ENCODE measurements around the gene TBC1D22A.

Gene TBC1D22A

GRCh38 chr22:46966495-46966845, 204.0 kb downstream of the TBC1D22A start:
- Histone ChIP-seq H3K27ac (no peak overlapping the region), H3K4me3 (no peak overlapping the region)
- TF ChIP-seq CTCF (IDR thresholded peaks at IDR 0.05) = no peak
- DNase-seq (ENCODE audit: low spot score) = no peak

GRCh38 chr22:46966846-46967245, 204.4 kb downstream of the TBC1D22A start:
- peak; percentile 52 for DNase-seq (ENCODE audit: low spot score)
- H3K27ac ChIP-seq = no peak overlapping the region
- no peak for TF ChIP-seq CTCF (IDR thresholded peaks at IDR 0.05)
- no peak overlapping the region for H3K4me3 ChIP-seq

DNA sequence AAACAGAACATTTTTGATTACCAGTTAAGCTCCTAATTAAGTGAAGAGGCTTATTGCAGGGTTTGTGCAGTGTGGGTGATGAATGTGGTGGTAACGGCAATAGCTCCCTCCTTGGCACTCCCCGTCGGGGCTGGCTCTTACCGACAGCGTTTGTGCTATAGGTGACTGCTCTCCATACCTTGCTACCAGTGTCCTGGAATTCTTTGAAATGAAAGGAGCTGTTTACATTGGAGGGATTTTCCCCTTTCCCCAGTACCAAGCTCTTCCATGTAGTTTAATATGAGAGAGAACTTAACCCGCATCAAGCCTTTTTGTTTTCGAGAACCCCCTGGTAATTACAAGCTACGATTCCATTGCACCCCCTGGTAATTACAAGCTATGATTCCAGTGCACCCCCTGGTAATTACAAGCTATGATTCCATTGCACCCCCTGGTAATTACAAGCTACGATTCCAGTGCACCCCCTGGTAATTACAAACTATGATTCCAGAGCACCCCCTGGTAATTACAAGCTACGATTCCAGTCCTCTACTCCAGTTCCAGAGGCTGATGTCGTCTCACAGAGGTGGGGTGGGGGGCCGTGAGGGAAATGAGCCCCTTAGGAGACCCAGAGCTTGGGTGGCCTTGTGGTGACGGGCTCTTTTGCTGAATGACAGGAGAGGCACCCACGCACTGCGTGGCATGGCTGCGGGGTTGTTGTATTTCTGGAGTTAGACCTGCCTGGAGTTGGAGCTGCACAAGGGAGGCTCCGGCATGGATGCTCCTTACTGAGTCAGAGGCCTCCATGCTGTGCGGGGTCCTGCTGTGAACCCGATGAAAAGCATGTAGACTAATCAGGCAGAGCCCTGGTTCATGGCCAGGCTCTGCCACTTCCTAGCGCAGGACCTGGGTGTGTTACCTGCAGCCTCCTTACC, 205.3 kb downstream of the TBC1D22A start:
- Histone ChIP-seq H3K4me3 (no peak overlapping the region), H3K27ac (no peak overlapping the region)
- peak; percentile 57 for DNase-seq (ENCODE audit: low spot score)
- no peak for TF ChIP-seq CTCF (IDR thresholded peaks at IDR 0.05)

GRCh38 chr22:46968359-46968740, 205.9 kb downstream of the TBC1D22A start:
- TF ChIP-seq CTCF (IDR thresholded peaks at IDR 0.05) = no peak
- Histone ChIP-seq H3K4me3 (no peak overlapping the region), H3K27ac (no peak overlapping the region)
- DNase-seq (ENCODE audit: low spot score) = no peak

DNA sequence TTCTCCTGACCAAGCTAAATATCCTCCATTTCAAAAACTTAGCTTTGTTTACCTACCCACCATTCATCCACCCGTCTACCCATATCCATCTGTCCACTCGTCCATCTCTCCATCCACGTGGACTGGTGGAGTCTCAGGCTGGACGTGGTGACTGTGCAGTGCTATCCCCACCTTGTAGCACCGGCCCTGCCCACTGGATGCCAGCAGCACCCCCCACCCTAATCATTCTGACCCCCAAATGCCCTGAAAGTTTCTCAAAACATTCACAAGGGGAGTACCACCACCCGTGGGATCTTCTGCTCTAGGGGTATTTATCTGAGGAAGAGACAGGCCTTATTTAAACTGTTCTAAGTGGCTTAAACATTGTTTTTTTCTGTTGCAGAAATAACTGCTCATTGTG, 206.4 kb downstream of the TBC1D22A start:
- H3K27ac ChIP-seq = no peak overlapping the region
- no peak overlapping the region for H3K4me3 ChIP-seq
- DNase-seq (ENCODE audit: low spot score) = no peak
- TF ChIP-seq CTCF (IDR thresholded peaks at IDR 0.05) = no peak

DNA sequence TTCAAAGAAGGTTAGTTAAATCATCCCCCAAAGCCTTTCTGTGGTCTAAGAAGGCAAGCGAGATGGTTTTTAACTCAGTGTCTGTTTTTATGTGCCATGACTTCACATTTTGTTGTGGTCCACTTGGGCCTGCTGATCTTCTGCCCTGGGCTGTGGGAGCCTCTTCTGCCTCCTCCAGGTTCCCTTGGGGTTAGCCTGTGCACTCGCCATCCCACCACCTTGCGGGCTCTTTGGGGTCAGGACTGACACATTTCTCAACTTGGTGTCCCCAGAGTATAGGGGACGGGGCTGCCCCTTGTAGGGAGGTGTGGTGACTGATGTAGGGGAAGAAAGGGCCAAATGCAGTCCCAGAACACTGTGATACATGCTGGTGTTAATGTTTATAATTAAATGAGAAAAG, 207.0 kb downstream of the TBC1D22A start:
- TF ChIP-seq CTCF (IDR thresholded peaks at IDR 0.05) = no peak
- peak; percentile 60 for DNase-seq (ENCODE audit: low spot score)
- H3K4me3 ChIP-seq = no peak overlapping the region
- H3K27ac ChIP-seq = no peak overlapping the region

DNA sequence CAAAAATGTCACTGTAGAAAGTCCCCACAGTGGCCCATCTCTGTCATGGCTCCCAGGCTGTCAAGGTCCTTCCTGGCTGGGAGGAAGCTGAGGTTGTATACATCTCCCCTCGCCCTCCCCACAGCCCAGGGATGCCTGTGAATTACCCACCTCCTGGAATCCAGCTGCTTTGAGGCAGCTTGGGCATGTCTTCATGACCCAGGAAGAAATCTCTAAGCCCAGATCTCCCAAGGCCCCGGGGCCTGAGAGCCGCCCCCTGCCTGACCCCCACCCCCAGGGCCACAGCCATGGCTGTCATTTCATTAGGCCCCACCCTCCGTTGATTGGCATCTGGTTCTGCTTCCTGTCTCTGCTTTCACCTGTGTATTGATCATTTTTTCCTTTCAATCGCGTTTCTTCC, 207.5 kb downstream of the TBC1D22A start:
- TF ChIP-seq CTCF (IDR thresholded peaks at IDR 0.05) = no peak
- Histone ChIP-seq H3K4me3 (no peak overlapping the region), H3K27ac (no peak overlapping the region)
- DNase-seq (ENCODE audit: low spot score) = no peak
